Chondrocyte (in vitro differentiated cells): Measurements from ENCODE around the gene GIPC2. TPM values are rescaled to one million over a fixed set of nuclear protein-coding genes. Genes with fewer than 3 reads are reported as not detected.
A peak's percentile ranks its signal among the peaks of the same experiment; 100 is the strongest.

Source experiments
- DNase-seq: peaks from one replicate; pipeline ENCODE4 v3.0.0; 2021; ENCODE audit warnings: mixed read lengths, low spot score
- H3K27ac Mint-ChIP-seq: one replicate; pipeline ENCODE4 v1.8.0; 2021; ENCODE audit warnings: mild to moderate bottlenecking, moderate library complexity, mixed read lengths; ENCODE audit not compliant: unreplicated experiment
- H3K27me3 Mint-ChIP-seq: 2 replicates; pipeline ENCODE4 v1.8.0; 2021; ENCODE audit warnings: low read depth, mixed read lengths
- H3K36me3 Mint-ChIP-seq: 2 replicates; pipeline ENCODE4 v1.8.0; 2021; ENCODE audit warnings: low read depth, mixed read lengths
- H3K4me1 Mint-ChIP-seq: 2 replicates; pipeline ENCODE4 v1.8.0; 2021; ENCODE audit warnings: low read depth, mild to moderate bottlenecking, mixed read lengths
- H3K4me3 Mint-ChIP-seq: one replicate; pipeline ENCODE4 v1.8.0; 2021; ENCODE audit warnings: mild to moderate bottlenecking, moderate library complexity, mixed read lengths; ENCODE audit not compliant: unreplicated experiment
- H3K9me3 Mint-ChIP-seq: 2 replicates; pipeline ENCODE4 v1.8.0; 2021; ENCODE audit warnings: low read depth, mixed read lengths
- total RNA-seq: library from RNA; stranded (reverse); gene quantifications from 3 replicates; pipeline ENCODE4 v1.2.1, GENCODE V29; 2021
- TF ChIP-seq, protein P1 (sequence below): fragments of 200-600 bp; sonication (generic); IDR thresholded peaks from 2 replicates; pipeline ENCODE4 v1.5.0; 2021; ENCODE audit warnings: antibody characterized with exemption, mild to moderate bottlenecking, moderate library complexity

The GIPC2 gene
- total RNA-seq, 1 donor from 2014 or later: 0.15 TPM

DNA sequence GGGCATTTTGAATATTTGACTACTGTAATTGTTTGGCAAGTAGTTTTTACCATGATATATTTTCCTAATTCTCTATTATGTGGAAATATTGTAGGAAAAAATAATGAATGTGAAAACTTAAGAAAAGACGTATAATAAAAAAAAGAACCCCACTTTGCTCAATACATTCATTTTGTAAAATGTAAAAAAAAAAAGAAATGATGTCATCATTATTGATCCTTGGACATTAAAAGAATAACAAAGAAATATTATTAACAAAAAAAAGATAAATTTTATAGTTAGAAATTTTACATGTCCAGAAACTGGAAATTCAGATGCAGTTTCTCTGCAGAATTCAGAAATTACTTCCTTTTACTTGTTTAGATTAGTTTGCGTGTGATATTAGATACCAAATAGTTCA, 5.2 kb downstream of the GIPC2 start:
- Mint-ChIP-seq H3K4me3 (no peak overlapping the region), H3K27me3 (peaks cover 2% of the 10 kb centered on the region), H3K9me3 (no peaks in the 10 kb centered on the region)

GRCh38 chr1:78052685-78053405, 7.1 kb downstream of the GIPC2 start:
- Mint-ChIP-seq H3K27ac (no peak overlapping the region), H3K4me1 (peaks cover 14% of the 10 kb centered on the region), H3K27me3 (no peaks in the 10 kb centered on the region), H3K9me3 (no peaks in the 10 kb centered on the region), H3K4me3 (no peak overlapping the region), H3K36me3 (no peaks in the 10 kb centered on the region)
- TF ChIP-seq, protein P1, sequence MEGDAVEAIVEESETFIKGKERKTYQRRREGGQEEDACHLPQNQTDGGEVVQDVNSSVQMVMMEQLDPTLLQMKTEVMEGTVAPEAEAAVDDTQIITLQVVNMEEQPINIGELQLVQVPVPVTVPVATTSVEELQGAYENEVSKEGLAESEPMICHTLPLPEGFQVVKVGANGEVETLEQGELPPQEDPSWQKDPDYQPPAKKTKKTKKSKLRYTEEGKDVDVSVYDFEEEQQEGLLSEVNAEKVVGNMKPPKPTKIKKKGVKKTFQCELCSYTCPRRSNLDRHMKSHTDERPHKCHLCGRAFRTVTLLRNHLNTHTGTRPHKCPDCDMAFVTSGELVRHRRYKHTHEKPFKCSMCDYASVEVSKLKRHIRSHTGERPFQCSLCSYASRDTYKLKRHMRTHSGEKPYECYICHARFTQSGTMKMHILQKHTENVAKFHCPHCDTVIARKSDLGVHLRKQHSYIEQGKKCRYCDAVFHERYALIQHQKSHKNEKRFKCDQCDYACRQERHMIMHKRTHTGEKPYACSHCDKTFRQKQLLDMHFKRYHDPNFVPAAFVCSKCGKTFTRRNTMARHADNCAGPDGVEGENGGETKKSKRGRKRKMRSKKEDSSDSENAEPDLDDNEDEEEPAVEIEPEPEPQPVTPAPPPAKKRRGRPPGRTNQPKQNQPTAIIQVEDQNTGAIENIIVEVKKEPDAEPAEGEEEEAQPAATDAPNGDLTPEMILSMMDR: no peak
- DNase-seq: no peak

More for the DNA sequence above, 5.2 kb downstream of the GIPC2 start:
- no peak for DNase-seq
- no peaks in the 10 kb centered on the region for H3K36me3 Mint-ChIP-seq
- H3K27ac Mint-ChIP-seq: no peak overlapping the region
- peaks cover 21% of the 10 kb centered on the region for H3K4me1 Mint-ChIP-seq
- TF ChIP-seq, protein P1: no peak

- Mint-ChIP-seq H3K9me3 (no peaks in the 10 kb centered on the region), H3K27ac (no peak overlapping the region), H3K27me3 (no peaks in the 10 kb centered on the region), H3K4me3 (no peak overlapping the region), H3K36me3 (no peaks in the 10 kb centered on the region), H3K4me1 (peaks cover 19% of the 10 kb centered on the region)
- TF ChIP-seq, protein P1: no peak
- no peak for DNase-seq
These were observed 7.7 kb downstream of the GIPC2 start for GRCh38 chr1:78053498-78053897.

GRCh38 chr1:78054559-78054958, 8.8 kb downstream of the GIPC2 start:
- TF ChIP-seq, protein P1: no peak
- H3K36me3 Mint-ChIP-seq: no peaks in the 10 kb centered on the region
- H3K27me3 Mint-ChIP-seq: no peaks in the 10 kb centered on the region
- peak overlapping the region; percentile 32 for H3K27ac Mint-ChIP-seq
- no peak for DNase-seq
- H3K4me3 Mint-ChIP-seq: no peak overlapping the region
- H3K9me3 Mint-ChIP-seq: no peaks in the 10 kb centered on the region
- H3K4me1 Mint-ChIP-seq: peaks cover 28% of the 10 kb centered on the region

GRCh38 chr1:78054972-78055371, 9.2 kb downstream of the GIPC2 start:
- DNase-seq: no peak
- Mint-ChIP-seq H3K36me3 (no peaks in the 10 kb centered on the region), H3K27me3 (no peaks in the 10 kb centered on the region), H3K9me3 (no peaks in the 10 kb centered on the region), H3K4me1 (peaks cover 28% of the 10 kb centered on the region), H3K4me3 (no peak overlapping the region), H3K27ac (no peak overlapping the region)
- TF ChIP-seq, protein P1: no peak
